WTC11 (cell line): ENCODE data around the gene NES. TPM values are rescaled to one million over a fixed set of nuclear protein-coding genes. Genes with fewer than 3 reads are reported as not detected.

Experiments
- ATAC-seq: fragments of 200-7000 bp; cut with Tn5 transposase; 2 replicates; pipeline ENCODE4 v1.10.0; 2021; ENCODE audit warnings: mild to moderate bottlenecking, moderate library complexity
- CTCF ChIA-PET: fragments of 300-600 bp; sonication (Branson Sonifier 250); formaldehyde crosslinking; loops from one replicate; lab custom pipeline; 2021; ENCODE audit warnings: antibody characterized with exemption; lab: Charles Lee
- POLR2A ChIA-PET: fragments of 350-600 bp; sonication (Branson Sonifier 250); formaldehyde crosslinking; loops from one replicate; lab custom pipeline; 2021; ENCODE audit warnings: antibody characterized with exemption; lab: Charles Lee
- DNase-seq: peaks from one replicate; pipeline ENCODE4 v3.0.0; 2021; ENCODE audit warnings: low spot score
- H3K27ac Mint-ChIP-seq: 2 replicates; pipeline ENCODE4 v1.8.0; 2021; ENCODE audit warnings: mixed read lengths
- H3K27me3 Mint-ChIP-seq: 2 replicates; pipeline ENCODE4 v1.8.0; 2021; ENCODE audit warnings: low read depth, mild to moderate bottlenecking, moderate library complexity, mixed read lengths
- H3K36me3 Mint-ChIP-seq: 2 replicates; pipeline ENCODE4 v1.8.0; 2021; ENCODE audit warnings: mixed read lengths
- H3K4me1 Mint-ChIP-seq: 2 replicates; pipeline ENCODE4 v1.8.0; 2022; ENCODE audit warnings: mixed read lengths
- H3K4me3 Mint-ChIP-seq: 2 replicates; pipeline ENCODE4 v1.8.0; 2021; ENCODE audit warnings: mild to moderate bottlenecking, moderate library complexity, mixed read lengths
- H3K9me3 Mint-ChIP-seq: 2 replicates; pipeline ENCODE4 v1.8.0; 2021; ENCODE audit warnings: mixed read lengths
- CREM ChIP-seq: sonication (generic); formaldehyde crosslinking; IDR thresholded peaks from 2 replicates; pipeline ENCODE4 v1.8.1; 2022; ENCODE audit warnings: mild to moderate bottlenecking, missing genetic modification reagents, moderate library complexity
- ESRRA ChIP-seq: sonication (generic); formaldehyde crosslinking; IDR thresholded peaks from 2 replicates; pipeline ENCODE4 v1.8.1; 2022; ENCODE audit warnings: mild to moderate bottlenecking, missing genetic modification reagents, borderline replicate concordance
- ETV6 ChIP-seq: sonication (generic); formaldehyde crosslinking; IDR thresholded peaks from 2 replicates; pipeline ENCODE4 v1.8.1; 2022; ENCODE audit warnings: mild to moderate bottlenecking, missing genetic modification reagents
- JAZF1 ChIP-seq: fragments of 250-450 bp; sonication (Bioruptor Pico); IDR thresholded peaks from 2 replicates; pipeline ENCODE4 v1.9.0; 2021; ENCODE audit warnings: moderate library complexity, mild to moderate bottlenecking, inconsistent platforms
- NFATC4 ChIP-seq: fragments of 250-450 bp; sonication (Bioruptor Pico); IDR thresholded peaks from 2 replicates; pipeline ENCODE4 v1.9.0; 2021; ENCODE audit warnings: mild to moderate bottlenecking
- NFE2L1 ChIP-seq: sonication (generic); formaldehyde crosslinking; IDR thresholded peaks from 2 replicates; pipeline ENCODE4 v1.8.1; 2023; ENCODE audit warnings: missing genetic modification reagents
- NR1H2 ChIP-seq: sonication (generic); formaldehyde crosslinking; IDR thresholded peaks from 2 replicates; pipeline ENCODE4 v1.9.0; 2021; ENCODE audit warnings: mild to moderate bottlenecking, moderate library complexity, missing genetic modification reagents
- RELA ChIP-seq: sonication (generic); formaldehyde crosslinking; IDR thresholded peaks from 2 replicates; pipeline ENCODE4 v1.8.1; 2022; ENCODE audit warnings: missing genetic modification reagents, mild to moderate bottlenecking, borderline replicate concordance
- RORB ChIP-seq: fragments of 250-450 bp; sonication (Bioruptor Pico); IDR thresholded peaks from 2 replicates; pipeline ENCODE4 v1.9.0; 2021; ENCODE audit warnings: mild to moderate bottlenecking
- TEAD1 ChIP-seq: sonication (generic); formaldehyde crosslinking; IDR thresholded peaks from 2 replicates; pipeline ENCODE4 v1.8.0; 2022; ENCODE audit warnings: mild to moderate bottlenecking, missing genetic modification reagents
- ZNF121 ChIP-seq: sonication (generic); formaldehyde crosslinking; IDR thresholded peaks from 2 replicates; pipeline ENCODE4 v1.8.0; 2023; ENCODE audit warnings: missing genetic modification reagents
- ZNF138 ChIP-seq: sonication (generic); formaldehyde crosslinking; conservative IDR thresholded peaks from 2 replicates; pipeline ENCODE4 v1.8.1; 2022; ENCODE audit warnings: mild to moderate bottlenecking, moderate library complexity, missing genetic modification reagents
- ZNF219 ChIP-seq: sonication (generic); formaldehyde crosslinking; IDR thresholded peaks from 2 replicates; pipeline ENCODE4 v1.8.0; 2023; ENCODE audit warnings: missing genetic modification reagents, mild to moderate bottlenecking, borderline replicate concordance
- ZNF232 ChIP-seq: sonication (generic); formaldehyde crosslinking; IDR thresholded peaks from 2 replicates; pipeline ENCODE4 v1.8.0; 2022; ENCODE audit warnings: mild to moderate bottlenecking, missing genetic modification reagents
- total RNA-seq: library from RNA; stranded (reverse); gene quantifications from 3 replicates; pipeline ENCODE4 v1.2.3, GENCODE V29; 2021
- TF ChIP-seq, protein P1 (sequence below): sonication (generic); formaldehyde crosslinking; IDR thresholded peaks from 2 replicates; pipeline ENCODE4 v1.8.1; 2023; ENCODE audit warnings: mild to moderate bottlenecking, missing genetic modification reagents, moderate library complexity
- TF ChIP-seq, protein P2 (sequence below): sonication (generic); formaldehyde crosslinking; IDR thresholded peaks from 2 replicates; pipeline ENCODE4 v1.8.1; 2022; ENCODE audit warnings: mild to moderate bottlenecking, moderate library complexity, missing genetic modification reagents
- TF ChIP-seq, protein P3 (sequence below): sonication (generic); formaldehyde crosslinking; IDR thresholded peaks from 2 replicates; pipeline ENCODE4 v1.8.0; 2023; ENCODE audit warnings: mild to moderate bottlenecking, missing genetic modification reagents
- TF ChIP-seq, protein P4 (sequence below): fragments of 250-450 bp; sonication (Bioruptor Pico); IDR thresholded peaks from 2 replicates; pipeline ENCODE4 v1.9.0; 2021; ENCODE audit warnings: mild to moderate bottlenecking
- TF ChIP-seq, protein P5 (sequence below): fragments of 250-450 bp; sonication (Bioruptor Pico); IDR thresholded peaks from 2 replicates; pipeline ENCODE4 v1.9.0; 2021; ENCODE audit warnings: mild to moderate bottlenecking, borderline replicate concordance
- TF ChIP-seq, protein P6 (sequence below): sonication (generic); formaldehyde crosslinking; IDR thresholded peaks from 2 replicates; pipeline ENCODE4 v1.8.0; 2023; ENCODE audit warnings: missing genetic modification reagents, mild to moderate bottlenecking, borderline replicate concordance

The NES gene
- total RNA-seq, 1 experiment from 2014 or later = 127 TPM

DNA sequence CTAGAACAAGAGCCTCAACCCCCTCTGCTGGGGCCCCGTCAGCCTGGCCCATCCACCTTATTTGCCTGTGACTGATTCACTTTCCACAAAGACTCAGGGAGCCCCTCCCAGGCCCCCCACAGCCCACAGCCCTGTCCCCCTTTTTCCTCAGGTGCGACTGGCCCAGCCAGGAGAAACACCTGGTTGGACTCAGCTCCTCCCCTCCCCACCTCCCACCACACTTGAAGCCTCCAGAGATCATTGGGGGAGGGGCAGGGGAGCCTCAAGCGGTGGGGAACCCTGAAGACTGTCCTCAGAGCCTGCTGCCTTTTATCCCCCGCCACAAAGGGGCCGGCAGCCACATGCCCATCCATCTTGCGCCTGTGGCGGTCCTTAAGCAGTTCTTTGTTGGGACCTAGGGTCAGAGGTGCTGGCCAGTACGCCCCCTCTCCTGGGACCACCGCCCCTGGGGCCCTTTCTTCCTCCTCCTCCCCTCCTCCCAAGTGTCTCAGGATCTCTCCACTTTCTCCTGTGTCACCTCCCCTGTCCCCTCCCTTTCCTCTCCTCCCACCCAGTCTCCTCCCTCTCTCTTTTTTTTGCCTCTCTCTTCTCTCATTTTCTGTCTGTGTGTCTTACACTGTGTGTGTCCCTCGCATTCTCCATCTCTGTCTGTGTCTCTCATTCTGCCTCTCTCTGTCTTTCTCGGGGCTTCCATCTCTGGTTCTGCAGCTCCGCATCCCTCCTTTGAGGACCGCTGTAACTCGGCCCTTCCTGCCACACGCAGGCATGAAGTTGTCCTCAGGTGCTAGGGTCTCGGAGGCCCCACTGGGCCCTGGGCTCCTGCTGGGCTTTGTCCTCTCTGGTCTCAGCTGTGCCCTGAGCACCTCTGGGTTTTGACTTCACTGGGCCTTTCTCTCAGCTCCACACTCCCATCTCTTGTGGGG lies 16.0 kb upstream of the NES start (continued):
- peak; percentile 79; the same call in 1 of the 2 replicates for TF ChIP-seq TEAD1 (CRISPR knock-in tag)
- TF ChIP-seq RELA (CRISPR knock-in tag) = no peak
- peak; percentile 55; the same call in 1 of the 2 replicates for TF ChIP-seq CREM (CRISPR knock-in tag)
- TF ChIP-seq ESRRA = no peak
- TF ChIP-seq, protein P1, sequence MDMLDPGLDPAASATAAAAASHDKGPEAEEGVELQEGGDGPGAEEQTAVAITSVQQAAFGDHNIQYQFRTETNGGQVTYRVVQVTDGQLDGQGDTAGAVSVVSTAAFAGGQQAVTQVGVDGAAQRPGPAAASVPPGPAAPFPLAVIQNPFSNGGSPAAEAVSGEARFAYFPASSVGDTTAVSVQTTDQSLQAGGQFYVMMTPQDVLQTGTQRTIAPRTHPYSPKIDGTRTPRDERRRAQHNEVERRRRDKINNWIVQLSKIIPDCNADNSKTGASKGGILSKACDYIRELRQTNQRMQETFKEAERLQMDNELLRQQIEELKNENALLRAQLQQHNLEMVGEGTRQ = no peak
- TF ChIP-seq, protein P2, sequence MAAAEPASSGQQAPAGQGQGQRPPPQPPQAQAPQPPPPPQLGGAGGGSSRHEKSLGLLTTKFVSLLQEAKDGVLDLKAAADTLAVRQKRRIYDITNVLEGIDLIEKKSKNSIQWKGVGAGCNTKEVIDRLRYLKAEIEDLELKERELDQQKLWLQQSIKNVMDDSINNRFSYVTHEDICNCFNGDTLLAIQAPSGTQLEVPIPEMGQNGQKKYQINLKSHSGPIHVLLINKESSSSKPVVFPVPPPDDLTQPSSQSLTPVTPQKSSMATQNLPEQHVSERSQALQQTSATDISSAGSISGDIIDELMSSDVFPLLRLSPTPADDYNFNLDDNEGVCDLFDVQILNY (CRISPR knock-in tag) = no peak
- no peak for TF ChIP-seq ZNF232
- no peak for TF ChIP-seq RORB (CRISPR knock-in tag)
- no peak for TF ChIP-seq NR1H2 (CRISPR knock-in tag)
- no peak for TF ChIP-seq ZNF138 (CRISPR knock-in tag)
- TF ChIP-seq, protein P3, sequence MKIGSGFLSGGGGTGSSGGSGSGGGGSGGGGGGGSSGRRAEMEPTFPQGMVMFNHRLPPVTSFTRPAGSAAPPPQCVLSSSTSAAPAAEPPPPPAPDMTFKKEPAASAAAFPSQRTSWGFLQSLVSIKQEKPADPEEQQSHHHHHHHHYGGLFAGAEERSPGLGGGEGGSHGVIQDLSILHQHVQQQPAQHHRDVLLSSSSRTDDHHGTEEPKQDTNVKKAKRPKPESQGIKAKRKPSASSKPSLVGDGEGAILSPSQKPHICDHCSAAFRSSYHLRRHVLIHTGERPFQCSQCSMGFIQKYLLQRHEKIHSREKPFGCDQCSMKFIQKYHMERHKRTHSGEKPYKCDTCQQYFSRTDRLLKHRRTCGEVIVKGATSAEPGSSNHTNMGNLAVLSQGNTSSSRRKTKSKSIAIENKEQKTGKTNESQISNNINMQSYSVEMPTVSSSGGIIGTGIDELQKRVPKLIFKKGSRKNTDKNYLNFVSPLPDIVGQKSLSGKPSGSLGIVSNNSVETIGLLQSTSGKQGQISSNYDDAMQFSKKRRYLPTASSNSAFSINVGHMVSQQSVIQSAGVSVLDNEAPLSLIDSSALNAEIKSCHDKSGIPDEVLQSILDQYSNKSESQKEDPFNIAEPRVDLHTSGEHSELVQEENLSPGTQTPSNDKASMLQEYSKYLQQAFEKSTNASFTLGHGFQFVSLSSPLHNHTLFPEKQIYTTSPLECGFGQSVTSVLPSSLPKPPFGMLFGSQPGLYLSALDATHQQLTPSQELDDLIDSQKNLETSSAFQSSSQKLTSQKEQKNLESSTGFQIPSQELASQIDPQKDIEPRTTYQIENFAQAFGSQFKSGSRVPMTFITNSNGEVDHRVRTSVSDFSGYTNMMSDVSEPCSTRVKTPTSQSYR (CRISPR knock-in tag) = peak; percentile 98
- no peak for TF ChIP-seq NFE2L1 (CRISPR knock-in tag)
- TF ChIP-seq, protein P4, sequence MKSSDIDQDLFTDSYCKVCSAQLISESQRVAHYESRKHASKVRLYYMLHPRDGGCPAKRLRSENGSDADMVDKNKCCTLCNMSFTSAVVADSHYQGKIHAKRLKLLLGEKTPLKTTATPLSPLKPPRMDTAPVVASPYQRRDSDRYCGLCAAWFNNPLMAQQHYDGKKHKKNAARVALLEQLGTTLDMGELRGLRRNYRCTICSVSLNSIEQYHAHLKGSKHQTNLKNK (CRISPR knock-in tag) = no peak
- TF ChIP-seq, protein P5, sequence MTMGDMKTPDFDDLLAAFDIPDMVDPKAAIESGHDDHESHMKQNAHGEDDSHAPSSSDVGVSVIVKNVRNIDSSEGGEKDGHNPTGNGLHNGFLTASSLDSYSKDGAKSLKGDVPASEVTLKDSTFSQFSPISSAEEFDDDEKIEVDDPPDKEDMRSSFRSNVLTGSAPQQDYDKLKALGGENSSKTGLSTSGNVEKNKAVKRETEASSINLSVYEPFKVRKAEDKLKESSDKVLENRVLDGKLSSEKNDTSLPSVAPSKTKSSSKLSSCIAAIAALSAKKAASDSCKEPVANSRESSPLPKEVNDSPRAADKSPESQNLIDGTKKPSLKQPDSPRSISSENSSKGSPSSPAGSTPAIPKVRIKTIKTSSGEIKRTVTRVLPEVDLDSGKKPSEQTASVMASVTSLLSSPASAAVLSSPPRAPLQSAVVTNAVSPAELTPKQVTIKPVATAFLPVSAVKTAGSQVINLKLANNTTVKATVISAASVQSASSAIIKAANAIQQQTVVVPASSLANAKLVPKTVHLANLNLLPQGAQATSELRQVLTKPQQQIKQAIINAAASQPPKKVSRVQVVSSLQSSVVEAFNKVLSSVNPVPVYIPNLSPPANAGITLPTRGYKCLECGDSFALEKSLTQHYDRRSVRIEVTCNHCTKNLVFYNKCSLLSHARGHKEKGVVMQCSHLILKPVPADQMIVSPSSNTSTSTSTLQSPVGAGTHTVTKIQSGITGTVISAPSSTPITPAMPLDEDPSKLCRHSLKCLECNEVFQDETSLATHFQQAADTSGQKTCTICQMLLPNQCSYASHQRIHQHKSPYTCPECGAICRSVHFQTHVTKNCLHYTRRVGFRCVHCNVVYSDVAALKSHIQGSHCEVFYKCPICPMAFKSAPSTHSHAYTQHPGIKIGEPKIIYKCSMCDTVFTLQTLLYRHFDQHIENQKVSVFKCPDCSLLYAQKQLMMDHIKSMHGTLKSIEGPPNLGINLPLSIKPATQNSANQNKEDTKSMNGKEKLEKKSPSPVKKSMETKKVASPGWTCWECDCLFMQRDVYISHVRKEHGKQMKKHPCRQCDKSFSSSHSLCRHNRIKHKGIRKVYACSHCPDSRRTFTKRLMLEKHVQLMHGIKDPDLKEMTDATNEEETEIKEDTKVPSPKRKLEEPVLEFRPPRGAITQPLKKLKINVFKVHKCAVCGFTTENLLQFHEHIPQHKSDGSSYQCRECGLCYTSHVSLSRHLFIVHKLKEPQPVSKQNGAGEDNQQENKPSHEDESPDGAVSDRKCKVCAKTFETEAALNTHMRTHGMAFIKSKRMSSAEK (CRISPR knock-in tag) = no peak
- TF ChIP-seq ZNF219 (CRISPR knock-in tag) = 0 out of 2 replicates have a peak, but pooled peaks have one; percentile 76

DNA sequence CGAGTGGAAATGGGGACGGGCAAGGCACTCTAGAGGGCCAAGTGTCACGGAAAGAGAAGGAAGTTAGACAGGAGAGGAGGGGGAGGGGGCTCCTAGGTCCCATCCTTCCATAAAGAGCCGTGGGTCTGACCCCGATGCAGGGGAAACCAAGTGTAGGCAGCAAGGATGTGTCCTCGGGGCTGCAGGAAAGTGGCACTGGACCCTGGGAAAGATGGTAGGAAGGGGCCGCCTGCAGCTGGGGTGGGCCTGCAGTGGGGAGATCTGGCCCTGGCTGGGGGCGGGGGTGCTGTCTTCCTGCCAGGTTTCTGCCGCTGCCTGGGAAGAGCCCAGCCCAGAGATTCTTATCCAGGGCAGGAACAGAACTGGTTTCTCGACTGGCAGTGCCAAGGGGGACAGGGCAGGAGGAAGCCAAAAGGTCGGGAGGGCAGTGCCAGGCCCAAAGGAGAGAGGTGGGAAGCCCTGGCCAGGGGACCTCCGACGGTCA lies 15.3 kb upstream of the NES start:
- H3K27me3 Mint-ChIP-seq = peaks cover 7% of the 10 kb centered on the region; the same call in 1 of the 2 replicates
- no peak for DNase-seq
- H3K4me1 Mint-ChIP-seq = peaks cover 68% of the 10 kb centered on the region
- H3K9me3 Mint-ChIP-seq = no peaks in the 10 kb centered on the region
- ChIA-PET POLR2A (interaction anchor here (0.9 to 8.0 kb wide), 9 partner anchors 11 to 59 kb away, joined by 4 to 195 read pairs (median 9); partner anchors contain the start of genes CRABP2, HDGF, ISG20L2 and METTL25B), CTCF (interaction anchor here (0.7 to 17.1 kb wide), 17 partner anchors 9 to 234 kb away, joined by 3 to 1553 read pairs (median 14); partner anchors contain the start of genes CRABP2, HAPLN2, INSRR and ISG20L2)
- ATAC-seq = no peak
- H3K4me3 Mint-ChIP-seq = peak overlapping the region; percentile 62
- 0 out of 2 replicates have a peak, but pooled peaks cover 1% of the 10 kb centered on the region for H3K36me3 Mint-ChIP-seq
- TF ChIP-seq ETV6 (CRISPR knock-in tag) (no peak), JAZF1 (no peak), NFATC4 (CRISPR knock-in tag) (no peak), ZNF121 (CRISPR knock-in tag) (0 out of 2 replicates have a peak, but pooled peaks have one; percentile 46)
- TF ChIP-seq, protein P6, sequence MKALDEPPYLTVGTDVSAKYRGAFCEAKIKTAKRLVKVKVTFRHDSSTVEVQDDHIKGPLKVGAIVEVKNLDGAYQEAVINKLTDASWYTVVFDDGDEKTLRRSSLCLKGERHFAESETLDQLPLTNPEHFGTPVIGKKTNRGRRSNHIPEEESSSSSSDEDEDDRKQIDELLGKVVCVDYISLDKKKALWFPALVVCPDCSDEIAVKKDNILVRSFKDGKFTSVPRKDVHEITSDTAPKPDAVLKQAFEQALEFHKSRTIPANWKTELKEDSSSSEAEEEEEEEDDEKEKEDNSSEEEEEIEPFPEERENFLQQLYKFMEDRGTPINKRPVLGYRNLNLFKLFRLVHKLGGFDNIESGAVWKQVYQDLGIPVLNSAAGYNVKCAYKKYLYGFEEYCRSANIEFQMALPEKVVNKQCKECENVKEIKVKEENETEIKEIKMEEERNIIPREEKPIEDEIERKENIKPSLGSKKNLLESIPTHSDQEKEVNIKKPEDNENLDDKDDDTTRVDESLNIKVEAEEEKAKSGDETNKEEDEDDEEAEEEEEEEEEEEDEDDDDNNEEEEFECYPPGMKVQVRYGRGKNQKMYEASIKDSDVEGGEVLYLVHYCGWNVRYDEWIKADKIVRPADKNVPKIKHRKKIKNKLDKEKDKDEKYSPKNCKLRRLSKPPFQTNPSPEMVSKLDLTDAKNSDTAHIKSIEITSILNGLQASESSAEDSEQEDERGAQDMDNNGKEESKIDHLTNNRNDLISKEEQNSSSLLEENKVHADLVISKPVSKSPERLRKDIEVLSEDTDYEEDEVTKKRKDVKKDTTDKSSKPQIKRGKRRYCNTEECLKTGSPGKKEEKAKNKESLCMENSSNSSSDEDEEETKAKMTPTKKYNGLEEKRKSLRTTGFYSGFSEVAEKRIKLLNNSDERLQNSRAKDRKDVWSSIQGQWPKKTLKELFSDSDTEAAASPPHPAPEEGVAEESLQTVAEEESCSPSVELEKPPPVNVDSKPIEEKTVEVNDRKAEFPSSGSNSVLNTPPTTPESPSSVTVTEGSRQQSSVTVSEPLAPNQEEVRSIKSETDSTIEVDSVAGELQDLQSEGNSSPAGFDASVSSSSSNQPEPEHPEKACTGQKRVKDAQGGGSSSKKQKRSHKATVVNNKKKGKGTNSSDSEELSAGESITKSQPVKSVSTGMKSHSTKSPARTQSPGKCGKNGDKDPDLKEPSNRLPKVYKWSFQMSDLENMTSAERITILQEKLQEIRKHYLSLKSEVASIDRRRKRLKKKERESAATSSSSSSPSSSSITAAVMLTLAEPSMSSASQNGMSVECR (CRISPR knock-in tag) = no peak
- peak overlapping the region; percentile 98 for H3K27ac Mint-ChIP-seq
